8988T (cell line): ENCODE measurements around the gene TNS1.
A peak's percentile ranks its signal among the peaks of the same experiment; 100 is the strongest.

Experiments used
- DNase-seq: peaks from one replicate; pipeline ENCODE4 v3.0.0; 2011

Gene TNS1

DNA sequence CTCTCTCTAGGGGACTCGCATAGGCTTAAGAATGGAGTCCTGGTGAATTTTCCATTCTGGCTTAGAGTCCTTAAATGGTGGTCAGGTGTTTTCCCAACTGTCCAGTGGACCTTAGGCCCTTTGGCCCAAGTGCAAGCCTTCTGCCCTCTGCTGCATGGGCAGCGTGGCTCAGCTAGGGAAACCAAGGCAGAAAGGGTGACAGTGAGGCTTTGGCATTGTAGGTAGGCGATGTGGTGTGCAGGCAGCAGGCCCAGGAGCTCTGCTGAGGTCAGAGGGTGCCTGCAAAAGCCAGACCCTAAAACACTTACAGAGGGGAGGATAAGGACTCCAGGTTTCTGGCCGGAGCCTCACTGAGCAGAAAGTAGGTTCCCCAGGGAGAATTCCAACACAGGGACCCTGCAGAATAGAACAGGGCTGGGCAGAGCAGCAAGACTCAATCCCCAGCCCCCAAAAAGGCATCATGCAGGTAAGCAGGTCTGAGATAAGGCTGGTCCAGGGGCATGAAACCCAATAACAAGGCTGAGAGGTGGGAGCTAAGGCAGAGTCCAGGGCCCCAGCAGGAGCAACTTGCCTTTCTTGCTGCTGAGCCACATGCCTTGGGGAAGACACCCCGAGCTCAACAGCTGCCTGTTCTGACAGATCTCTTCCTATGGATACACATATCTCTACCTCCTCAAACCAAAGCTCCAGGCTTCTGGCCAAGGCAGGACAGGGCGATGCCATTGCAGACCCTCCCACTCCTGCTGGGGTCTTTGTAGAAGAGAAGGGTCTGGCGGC is 199.7 kb downstream of the TNS1 start:
- DNase-seq = no peak

DNA sequence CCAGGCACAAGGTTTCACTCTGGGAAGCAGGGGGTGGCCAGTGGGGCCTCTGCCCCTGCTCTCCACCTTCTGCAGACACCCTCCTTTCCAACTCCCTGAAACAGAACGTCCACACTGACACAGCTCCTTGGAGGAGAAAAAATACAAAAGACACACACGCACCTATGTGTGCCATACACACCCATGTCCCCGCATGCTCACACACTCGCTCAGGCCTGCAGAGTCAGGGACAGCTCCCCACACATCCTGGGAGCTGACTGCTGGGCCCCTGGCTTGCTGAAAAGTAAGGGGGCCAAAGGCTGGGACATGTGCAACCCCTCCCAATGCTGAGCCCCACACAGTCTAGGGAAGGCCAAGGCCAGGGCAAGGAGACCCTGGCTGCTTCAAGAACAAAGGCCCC is 200.5 kb downstream of the TNS1 start:
- no peak for DNase-seq

DNA sequence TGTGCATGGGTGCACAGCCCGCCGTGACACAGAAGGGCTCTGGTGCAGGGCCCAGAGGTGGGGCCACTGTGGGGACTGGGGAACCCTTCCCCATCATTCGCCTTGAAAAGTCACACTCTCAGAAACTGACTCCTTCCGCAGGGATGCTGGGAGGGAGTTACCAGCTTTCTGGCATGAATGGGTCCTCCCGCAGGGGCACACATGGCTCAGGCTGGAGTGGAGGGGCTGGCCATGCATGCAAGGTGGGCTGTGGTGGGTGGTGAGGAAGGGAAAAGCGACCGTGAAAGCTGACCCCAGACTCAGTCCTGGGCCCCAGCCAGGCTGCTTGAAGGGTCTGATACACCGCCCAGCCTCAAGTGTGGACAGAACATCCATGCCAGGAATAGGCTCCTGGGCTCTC is 201.1 kb downstream of the TNS1 start:
- DNase-seq = peak; percentile 5

DNA sequence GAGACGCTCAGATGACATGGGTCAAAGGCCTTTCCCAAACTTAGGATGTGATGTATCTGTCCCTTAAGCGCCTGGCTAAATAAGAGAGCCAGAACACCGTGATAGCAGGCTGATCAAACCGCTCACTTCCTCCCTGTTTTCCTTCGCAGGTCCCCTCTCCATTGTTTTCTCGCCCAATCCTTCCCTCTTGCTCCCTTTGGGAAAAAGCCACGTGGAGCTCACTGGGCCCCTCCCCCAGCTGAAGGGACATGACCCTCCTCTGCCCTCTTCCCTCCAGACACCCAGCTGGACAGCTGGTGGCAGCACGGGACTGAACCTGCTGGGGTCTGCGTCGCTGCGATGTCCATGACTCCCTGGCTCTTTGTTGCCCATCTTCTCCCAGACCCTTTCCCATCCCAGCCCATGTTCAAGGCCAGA is 201.7 kb downstream of the TNS1 start:
- peak; percentile 16 for DNase-seq

DNA sequence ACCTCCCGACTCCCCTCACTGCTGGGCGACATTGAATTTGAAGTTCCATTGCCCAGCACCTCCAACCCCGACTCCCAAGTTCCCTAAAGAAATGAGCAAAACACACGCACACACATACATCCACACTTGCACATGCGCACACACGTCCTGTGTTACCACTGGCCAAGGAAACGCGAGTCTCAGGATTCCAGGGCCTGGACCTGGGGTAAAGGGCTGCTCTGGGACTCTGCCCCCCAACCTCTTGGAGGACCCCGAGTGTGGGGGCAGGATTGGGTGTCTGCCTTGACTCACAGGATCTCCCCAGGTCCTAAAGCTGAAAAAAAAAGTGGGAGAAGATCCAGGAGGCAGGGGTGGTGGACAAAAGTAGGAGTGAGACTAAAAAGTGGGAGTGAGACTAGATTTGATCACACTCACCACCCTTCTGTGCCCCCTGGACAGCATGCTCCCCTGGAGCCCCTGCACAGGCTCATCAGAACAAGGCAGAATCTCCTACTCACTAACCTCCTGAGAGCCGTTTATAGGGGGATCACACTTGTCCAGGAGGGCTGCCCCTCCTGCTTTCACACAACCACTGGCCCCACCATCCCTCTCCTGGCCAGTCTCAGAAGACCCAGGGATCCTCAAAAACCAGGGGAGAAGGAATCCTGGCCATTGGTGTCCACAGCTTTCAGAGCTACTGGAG is 202.2 kb downstream of the TNS1 start:
- peak; percentile 8 for DNase-seq

DNA sequence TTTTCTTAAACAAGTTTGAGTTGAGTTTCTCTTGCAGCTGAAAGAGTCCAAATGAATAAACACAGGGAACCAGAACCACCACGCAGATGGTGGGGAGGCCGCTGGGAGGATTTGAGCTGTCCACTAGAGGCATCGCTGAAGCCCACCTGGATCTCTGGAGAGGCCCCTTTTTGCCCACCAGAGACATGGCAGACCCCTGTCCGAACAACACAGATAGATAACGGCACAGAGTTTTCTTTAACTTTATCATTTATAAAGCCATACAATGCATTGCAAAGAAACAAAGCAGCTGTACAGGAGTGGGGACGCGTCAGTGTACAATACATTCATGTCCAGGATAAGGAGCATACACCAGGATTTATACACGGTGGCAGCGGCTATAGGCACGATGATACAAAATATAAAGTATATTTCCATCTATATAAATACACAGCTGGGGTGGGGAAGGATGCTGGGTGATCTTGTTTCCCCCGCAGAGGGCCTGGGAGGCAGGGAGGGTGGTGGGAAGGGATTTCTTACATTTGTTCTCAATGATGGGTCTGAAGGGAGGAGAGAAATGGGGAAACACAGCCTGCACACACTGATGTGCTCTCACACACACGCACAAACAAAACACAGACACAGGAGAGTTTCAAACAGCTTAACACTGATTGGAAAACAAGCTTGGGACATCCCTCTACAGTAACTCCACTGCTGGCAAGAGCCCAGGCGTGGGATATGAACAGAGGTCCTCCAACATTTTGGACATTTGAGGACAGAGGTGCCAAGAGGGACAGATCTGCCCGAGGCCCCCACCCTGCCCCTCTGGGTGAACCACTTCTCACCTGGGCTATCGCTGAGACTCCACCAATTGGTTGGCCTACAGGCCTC is 203.0 kb downstream of the TNS1 start:
- DNase-seq = no peak

DNA sequence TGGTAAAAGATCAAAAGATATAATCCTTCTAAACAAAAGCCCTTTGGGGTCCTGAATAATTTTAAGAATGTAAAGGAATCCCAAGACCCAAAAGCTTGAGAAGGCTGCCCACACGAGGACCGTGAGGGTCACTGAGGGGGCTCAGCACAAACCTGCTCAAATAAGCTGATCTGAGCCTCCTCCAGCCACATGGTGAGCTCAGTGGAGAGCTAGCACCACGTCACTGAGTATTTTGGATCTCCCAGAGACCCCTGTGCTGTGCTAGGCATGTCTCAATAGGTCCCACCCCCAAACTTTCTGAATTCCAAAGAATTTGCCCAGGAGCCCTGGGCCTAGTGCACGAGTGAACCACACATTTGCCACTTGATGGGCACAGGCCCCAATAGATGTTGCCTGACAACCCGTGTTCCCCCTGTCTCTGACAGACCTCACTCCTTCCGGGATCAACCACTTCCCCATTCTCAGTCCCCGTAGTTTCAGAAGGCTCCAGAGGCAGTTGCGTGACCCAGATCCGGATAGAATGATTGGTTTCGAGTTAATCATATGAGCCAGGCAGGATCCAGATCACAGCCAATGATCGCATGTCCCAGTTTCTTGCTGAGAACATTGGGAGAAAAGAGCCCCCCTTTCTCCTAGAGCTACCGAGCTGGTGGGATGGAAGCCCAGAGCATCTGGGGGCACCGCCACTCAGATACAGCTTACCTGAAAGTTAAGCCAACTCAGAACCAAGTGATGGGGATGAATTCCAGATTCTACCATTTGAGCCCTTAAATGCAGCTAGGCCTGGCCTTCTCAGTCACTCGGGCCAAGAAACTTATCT is 203.8 kb downstream of the TNS1 start:
- no peak for DNase-seq

DNA sequence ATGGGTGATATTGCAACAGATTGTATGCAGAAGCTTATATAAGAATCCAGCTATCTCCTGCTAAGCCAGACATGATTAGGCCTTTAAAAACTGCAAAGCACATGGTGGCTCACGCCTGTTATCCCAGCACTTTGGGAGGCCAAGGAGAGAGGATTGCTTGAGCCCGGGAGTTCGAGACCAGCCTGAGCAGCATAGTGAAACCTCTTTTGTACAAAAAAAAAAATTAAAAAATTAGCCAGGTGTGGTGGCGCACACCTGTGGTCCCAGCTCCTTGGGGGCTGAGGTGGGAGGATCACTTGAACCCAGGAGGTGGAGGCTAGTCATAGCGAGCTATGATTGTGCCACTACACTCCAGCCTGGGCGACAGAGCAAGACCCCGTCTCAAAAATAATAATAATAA is 204.6 kb downstream of the TNS1 start:
- no peak for DNase-seq

DNA sequence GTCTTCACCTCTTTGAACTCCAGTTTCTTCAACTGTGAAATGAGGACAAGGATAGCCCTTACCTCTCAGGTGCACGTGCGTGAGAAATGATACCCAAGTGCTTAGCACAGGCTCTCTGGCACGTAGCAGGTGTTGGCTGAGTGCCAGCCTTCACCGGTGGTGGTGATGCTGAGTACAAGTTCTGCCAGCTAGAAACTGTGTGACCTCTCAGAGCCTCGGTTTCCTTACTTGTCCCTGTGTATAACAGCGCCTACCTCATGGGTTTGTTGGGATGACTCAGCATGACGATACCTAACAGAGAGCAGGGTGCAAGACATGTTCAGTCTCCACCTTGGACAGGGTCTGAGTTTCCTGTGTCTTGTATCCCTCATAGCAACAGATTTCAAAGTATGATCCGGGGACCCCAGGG is 205.1 kb downstream of the TNS1 start:
- no peak for DNase-seq

DNA sequence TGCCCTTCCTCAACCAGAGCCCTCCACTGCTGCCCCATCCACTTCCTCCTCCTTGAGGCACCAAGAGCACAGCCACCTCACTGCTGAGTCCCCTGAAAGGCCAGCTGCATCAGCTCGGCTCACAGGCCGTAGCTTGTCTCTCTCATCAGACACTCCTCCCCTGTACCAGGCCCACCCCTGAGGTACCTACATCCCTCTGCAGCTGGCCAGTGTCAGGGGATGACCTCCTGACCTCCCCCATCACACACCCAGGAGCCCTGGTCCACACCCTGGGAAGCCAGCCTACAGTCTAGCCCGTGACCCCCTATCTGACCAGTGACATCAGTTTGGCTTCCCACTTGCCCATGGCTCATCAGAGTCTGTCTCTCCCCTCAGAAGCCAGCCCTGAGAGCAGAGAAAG is 205.6 kb downstream of the TNS1 start:
- DNase-seq = no peak

DNA sequence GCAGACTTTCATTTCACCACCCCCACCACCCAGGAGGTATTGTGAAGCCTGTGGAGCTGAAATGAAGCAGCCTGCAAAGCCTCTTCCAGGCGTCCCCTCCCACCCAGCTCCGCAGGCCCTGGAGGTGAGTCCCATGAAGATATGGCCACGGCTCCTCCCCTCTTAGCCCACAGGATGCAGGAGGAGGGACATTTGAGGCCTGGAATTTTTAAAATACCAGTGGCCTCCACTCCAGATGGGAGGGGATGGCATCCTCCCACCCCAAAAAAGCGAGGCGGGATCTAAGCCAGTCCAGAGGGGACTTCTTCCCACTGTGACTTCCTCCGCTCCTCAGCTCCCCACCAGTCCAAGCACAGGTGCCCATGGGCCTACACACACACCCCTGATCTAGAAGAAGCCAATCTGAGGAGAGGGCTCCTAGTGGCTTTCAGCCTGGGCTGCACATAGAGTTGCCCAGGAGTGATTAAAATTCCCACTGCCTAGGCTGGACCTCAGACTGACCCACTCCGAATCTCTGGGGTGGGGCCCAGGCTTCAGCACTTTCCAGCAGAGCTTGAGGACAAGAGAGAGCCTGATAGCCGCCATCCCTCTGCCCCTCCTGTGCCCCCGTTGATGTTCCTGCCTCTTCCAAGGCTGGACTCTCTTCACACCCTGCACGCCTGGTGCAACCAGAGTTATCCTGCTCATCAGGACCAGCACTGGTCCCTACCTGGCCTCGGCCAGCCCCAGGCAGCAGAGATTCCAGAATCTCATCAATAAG is 206.9 kb downstream of the TNS1 start:
- no peak for DNase-seq

DNA sequence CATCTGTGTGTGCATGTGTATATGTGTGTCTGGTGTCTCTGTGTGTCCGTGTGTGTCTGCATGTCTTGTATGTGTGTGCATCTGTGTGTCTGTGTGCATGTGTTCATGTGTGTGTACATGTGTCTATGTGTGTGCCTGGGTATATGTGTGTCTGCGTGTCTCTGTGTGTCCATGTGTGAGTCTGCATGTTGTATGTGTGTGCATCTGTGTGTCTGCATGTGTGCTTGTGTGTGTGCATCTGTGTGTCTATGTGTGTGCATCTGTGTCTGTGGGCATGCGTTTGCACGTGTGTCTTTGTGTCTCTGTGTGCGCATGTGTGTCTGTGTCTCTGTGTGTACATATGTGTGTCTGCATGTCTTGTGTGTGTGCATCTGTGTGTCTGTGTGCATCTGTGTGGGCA is 207.7 kb downstream of the TNS1 start:
- no peak for DNase-seq

DNA sequence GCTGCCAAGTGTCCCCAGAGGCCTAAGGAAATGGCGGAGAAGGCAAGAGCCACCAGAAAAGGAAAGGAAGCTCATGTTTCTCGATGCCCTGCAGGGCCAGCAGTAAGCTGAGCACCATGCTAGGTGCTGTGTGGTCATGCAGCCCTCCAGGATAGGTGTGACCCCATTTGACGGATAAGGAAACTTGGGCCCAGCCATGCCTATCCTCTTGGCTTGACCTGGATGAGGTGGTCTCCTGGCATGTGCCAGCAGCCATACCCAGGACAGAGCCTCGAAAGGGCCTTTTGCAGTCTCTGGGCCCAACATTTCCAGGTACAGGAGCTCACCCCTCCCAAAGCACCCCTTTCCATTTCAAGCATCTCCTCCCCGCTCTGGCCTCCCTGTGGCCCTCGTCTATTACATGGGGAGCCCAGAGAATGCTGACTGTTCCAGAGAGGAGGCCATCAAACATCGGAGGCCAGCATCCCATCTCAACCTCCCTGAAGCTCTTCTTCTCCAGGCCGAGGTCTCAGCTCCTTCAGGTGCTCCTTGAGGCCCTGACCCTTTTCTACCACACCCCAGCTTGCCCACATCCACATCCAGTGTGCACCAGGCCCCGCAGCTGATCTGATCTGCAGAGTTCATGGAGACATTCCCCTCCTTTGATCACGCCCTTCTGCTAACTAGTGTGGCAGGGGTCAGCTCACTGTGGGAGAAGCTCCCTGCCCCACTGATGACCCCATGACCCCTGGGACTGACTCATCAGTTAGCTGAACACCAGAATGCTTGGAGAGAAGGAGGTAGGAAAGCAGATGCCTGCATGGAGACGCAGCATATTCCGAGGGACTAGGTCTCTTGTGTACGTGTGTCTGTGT is 208.4 kb downstream of the TNS1 start:
- no peak for DNase-seq

DNA sequence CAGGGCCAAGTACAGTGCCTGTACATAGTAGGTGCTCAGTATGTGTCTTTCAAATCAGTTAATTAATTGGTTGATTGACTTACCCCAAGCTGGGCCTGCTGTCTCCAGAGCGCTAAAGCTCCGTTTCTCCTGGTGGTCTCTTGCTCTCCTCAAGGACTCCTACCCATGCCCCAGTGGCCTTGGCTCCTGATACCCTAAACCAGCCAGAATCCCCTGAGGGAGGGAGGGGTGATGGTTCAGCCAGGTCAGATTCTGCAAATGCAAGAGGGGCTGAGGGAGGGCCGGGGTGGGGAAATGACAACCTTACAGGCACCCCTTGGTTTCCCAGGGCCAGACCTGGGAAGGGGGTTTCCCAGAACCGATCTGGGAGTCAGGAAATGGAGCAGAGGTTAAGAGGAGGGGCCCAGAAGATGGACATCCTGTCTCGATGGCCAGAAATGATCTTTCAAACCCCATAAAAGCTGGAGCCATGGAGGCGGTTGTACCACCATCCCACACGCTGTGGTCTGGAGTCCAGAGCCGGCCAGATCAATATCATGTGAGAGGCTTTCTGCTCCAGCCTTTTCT is 209.1 kb downstream of the TNS1 start:
- DNase-seq = no peak

DNA sequence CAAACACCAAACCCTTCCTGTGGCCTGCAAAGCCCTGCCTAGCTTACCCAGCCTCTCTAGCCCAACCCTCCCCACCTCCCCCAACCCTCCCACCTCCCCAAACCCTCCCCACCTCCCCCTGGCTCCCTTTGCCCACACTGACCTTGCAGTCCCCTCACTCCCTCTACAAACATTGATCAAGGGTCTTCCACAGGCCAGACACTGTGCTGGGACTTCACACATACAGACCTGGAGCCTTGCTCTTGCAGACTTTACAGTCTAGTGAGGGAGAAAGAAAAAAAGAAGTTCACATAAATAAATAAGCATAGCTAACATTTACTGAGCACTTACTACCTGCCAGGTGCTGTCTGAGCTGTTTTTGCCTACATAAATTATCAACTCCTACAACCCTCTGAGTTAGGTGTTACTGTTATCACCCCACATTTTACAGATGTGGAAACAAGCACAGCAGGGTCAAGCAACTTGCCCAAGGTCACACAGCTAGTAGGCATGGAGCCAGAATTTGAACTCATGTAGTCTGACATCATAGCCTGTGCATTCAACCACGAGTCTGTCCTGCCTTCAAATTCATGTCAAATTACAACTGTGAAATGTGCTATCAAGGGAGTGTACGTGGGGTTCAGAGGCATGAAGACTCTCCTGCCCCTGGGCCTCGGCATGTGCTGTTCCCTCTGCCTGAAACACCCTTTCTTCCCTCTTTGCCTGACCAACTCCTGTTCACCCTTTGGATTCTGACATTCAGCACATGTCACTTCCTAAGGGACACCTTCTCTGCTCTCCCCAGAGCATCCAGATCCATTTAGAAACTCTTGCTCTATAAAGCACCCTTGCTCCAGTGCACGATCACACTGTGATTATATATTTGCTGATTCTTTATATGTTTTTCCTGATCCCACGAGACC is 209.9 kb downstream of the TNS1 start:
- DNase-seq = no peak

DNA sequence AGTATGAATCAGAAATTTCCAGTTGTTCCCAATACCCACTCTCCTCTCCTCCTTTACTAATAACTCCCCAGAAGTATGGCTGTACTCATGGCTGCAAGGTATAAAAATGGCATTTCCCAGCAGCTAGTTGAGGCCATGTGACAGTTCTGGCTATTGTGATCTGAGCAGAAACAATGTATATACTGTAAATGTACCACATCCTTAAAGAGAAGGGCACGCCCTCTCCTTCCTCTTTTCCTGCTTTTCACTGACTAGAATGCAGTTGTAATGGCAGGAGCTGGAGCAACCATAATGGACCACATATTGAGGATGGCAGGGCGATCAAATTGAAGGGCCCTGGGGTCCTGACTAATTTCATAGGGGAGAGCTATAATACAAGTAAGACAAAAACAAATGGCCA is 211.2 kb downstream of the TNS1 start:
- DNase-seq = no peak

DNA sequence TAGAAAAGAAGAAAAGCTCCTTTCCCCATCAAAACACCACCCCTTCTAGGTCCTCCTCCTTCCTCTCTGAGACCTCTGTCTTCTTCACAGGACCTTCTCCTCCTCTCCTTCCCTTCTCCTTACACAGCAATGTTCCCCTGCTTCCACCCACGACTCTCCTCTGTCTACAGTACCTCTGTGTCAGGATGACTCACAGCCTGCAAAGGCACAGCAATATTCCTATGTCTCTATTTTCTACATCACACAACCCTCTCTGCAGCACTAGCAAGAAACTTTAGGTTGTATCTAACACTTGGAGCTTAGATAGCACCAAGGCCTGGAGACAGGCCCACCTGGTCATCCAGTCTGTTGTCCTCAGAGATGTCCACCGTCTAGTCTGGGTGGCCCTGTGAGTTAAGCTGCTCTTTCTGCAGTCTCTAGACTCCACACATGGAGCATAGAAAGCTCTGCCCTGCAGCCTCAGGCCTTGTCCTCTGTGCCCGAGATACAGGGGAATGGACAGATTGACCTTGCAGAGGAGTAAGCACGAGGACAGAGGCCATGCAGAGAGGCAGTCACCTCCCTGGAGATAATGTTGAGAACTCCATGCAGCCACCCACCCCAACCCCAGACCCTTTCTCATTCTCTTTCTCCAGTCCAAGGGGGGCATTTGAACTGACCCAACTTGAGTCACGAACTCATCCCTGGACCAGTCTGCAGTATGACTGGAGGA is 212.0 kb downstream of the TNS1 start:
- no peak for DNase-seq

DNA sequence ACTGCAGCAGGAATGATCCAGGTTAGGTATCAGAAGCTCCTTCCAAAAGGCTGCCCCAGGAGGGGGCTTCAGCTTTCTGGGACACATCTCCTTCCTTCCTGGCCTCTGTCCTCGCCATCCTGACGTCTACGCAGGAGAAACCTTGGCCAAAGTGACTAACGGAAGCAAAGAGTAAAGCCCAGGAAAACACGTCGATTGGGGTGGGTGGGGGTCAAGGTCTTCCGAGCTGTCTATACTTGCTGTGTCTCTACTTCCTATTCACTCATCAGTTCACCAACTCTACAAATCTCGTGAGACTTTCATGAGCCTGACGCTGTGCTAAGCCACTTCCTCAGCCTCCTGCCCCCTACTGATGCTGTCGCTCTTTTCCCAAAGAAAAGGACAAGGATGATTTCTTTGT is 212.6 kb downstream of the TNS1 start:
- no peak for DNase-seq

DNA sequence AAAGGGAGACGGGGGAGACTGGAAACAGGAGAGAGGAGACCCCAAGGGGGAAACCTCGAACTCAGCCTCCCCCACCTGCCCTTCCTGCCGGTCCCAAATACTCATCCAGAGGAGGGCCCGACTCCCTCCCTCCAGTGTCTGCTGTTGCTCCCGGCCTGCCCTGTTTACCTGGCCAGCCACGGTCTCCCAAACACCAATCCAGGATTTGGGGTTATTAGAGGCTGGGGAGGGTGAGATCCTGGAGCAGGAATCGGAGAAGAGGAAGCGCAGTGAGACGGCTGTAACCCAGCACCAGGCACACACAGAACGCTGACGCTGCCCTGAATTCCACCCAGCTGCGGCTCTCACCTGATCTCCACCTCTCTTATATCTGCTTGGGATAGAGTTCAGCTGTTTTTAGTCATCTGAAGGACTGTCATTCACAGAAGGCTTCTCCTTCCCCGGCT is 213.0 kb downstream of the TNS1 start:
- DNase-seq = no peak
